WTC11 (cell line): ENCODE measurements around the gene SLAMF7.

Source experiments
- ATF6 ChIP-seq: sonication (generic); formaldehyde crosslinking; IDR thresholded peaks from 2 replicates; pipeline ENCODE4 v1.8.1; 2023; ENCODE audit warnings: mild to moderate bottlenecking, missing genetic modification reagents
- CREB1 ChIP-seq: sonication (generic); formaldehyde crosslinking; IDR thresholded peaks from 2 replicates; pipeline ENCODE4 v1.8.0; 2023; ENCODE audit warnings: mild to moderate bottlenecking, missing genetic modification reagents
- CTCF ChIP-seq: fragments of 200-600 bp; IDR thresholded peaks from 2 replicates; pipeline ENCODE4 v1.8.0; 2022; ENCODE audit warnings: antibody characterized with exemption
- ELF4 ChIP-seq: sonication (generic); formaldehyde crosslinking; IDR thresholded peaks from 2 replicates; pipeline ENCODE4 v1.8.1; 2022; ENCODE audit warnings: low read depth, mild to moderate bottlenecking, moderate library complexity, missing genetic modification reagents
- ESRRA ChIP-seq: sonication (generic); formaldehyde crosslinking; IDR thresholded peaks from 2 replicates; pipeline ENCODE4 v1.8.1; 2022; ENCODE audit warnings: mild to moderate bottlenecking, missing genetic modification reagents, borderline replicate concordance
- GABPB1 ChIP-seq: sonication (generic); formaldehyde crosslinking; IDR thresholded peaks from 2 replicates; pipeline ENCODE4 v1.8.1; 2023; ENCODE audit warnings: mild to moderate bottlenecking, missing genetic modification reagents
- IRF2 ChIP-seq: sonication (generic); formaldehyde crosslinking; IDR thresholded peaks from 2 replicates; pipeline ENCODE4 v1.8.0; 2022; ENCODE audit warnings: low read depth, missing genetic modification reagents, borderline replicate concordance
- NR3C1 ChIP-seq: sonication (generic); formaldehyde crosslinking; conservative IDR thresholded peaks from 2 replicates; pipeline ENCODE4 v1.8.1; 2023; ENCODE audit warnings: low read depth, mild to moderate bottlenecking, missing genetic modification reagents
- SP1 ChIP-seq: sonication (generic); formaldehyde crosslinking; conservative IDR thresholded peaks from 2 replicates; pipeline ENCODE4 v1.8.1; 2022; ENCODE audit warnings: missing genetic modification reagents
- ZNF232 ChIP-seq: sonication (generic); formaldehyde crosslinking; IDR thresholded peaks from 2 replicates; pipeline ENCODE4 v1.8.0; 2022; ENCODE audit warnings: mild to moderate bottlenecking, missing genetic modification reagents
- TF ChIP-seq, protein P1 (sequence below): sonication (generic); formaldehyde crosslinking; IDR thresholded peaks from 2 replicates; pipeline ENCODE4 v1.8.0; 2022; ENCODE audit warnings: mild to moderate bottlenecking, missing genetic modification reagents
- TF ChIP-seq, protein P2 (sequence below): sonication (generic); formaldehyde crosslinking; IDR thresholded peaks from 2 replicates; pipeline ENCODE4 v1.8.1; 2023; ENCODE audit warnings: mild to moderate bottlenecking, missing genetic modification reagents, borderline replicate concordance

DNA sequence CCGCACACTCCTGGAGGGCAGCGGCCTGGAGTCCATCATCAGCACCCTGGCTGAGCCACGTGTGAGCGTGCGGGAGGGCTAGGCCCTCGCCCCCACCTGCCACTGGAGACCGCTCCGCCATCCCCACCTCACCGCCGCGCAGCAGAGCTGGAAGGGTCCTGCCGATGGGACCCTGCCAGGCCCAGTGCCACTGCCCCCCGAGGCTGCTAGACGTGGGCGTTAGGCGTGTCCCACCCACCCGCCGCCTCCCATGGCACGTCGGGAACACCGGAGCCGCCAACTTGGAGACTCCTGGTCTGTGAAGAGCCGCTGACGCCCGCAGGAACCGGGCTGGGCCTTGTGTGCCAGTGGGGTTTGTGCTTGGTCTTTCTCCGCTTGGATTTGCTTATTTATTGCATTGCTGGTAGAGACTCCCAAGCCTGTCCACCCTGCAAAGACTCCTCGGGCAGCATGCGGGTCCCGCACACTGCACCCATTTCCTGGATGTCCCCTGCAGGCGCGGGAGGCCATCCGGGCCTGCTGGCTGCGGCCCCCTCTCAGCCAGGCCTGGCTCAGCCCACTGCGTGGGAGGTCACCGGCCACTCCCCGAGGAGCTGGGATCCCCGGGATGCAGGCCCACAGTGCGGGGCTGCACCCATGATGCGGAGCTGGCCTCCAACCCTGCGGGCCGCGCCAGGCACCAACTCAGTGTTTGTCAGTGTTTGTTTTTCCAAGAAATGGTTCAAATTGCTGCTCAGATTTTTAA, 63.0 kb downstream of the SLAMF7 start:
- TF ChIP-seq, protein P1, sequence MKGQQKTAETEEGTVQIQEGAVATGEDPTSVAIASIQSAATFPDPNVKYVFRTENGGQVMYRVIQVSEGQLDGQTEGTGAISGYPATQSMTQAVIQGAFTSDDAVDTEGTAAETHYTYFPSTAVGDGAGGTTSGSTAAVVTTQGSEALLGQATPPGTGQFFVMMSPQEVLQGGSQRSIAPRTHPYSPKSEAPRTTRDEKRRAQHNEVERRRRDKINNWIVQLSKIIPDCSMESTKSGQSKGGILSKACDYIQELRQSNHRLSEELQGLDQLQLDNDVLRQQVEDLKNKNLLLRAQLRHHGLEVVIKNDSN = no peak
- TF ChIP-seq, protein P2, sequence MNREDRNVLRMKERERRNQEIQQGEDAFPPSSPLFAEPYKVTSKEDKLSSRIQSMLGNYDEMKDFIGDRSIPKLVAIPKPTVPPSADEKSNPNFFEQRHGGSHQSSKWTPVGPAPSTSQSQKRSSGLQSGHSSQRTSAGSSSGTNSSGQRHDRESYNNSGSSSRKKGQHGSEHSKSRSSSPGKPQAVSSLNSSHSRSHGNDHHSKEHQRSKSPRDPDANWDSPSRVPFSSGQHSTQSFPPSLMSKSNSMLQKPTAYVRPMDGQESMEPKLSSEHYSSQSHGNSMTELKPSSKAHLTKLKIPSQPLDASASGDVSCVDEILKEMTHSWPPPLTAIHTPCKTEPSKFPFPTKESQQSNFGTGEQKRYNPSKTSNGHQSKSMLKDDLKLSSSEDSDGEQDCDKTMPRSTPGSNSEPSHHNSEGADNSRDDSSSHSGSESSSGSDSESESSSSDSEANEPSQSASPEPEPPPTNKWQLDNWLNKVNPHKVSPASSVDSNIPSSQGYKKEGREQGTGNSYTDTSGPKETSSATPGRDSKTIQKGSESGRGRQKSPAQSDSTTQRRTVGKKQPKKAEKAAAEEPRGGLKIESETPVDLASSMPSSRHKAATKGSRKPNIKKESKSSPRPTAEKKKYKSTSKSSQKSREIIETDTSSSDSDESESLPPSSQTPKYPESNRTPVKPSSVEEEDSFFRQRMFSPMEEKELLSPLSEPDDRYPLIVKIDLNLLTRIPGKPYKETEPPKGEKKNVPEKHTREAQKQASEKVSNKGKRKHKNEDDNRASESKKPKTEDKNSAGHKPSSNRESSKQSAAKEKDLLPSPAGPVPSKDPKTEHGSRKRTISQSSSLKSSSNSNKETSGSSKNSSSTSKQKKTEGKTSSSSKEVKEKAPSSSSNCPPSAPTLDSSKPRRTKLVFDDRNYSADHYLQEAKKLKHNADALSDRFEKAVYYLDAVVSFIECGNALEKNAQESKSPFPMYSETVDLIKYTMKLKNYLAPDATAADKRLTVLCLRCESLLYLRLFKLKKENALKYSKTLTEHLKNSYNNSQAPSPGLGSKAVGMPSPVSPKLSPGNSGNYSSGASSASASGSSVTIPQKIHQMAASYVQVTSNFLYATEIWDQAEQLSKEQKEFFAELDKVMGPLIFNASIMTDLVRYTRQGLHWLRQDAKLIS (CRISPR knock-in tag) = no peak
- TF ChIP-seq ZNF232 (CRISPR knock-in tag) = no peak
- no peak for TF ChIP-seq NR3C1 (CRISPR knock-in tag)
- TF ChIP-seq ATF6 (CRISPR knock-in tag) = no peak
- TF ChIP-seq GABPB1 (CRISPR knock-in tag) = no peak
- no peak for TF ChIP-seq IRF2 (CRISPR knock-in tag)
- no peak for TF ChIP-seq CTCF
- no peak for TF ChIP-seq ELF4 (CRISPR knock-in tag)
- TF ChIP-seq ESRRA (CRISPR knock-in tag) = no peak
- TF ChIP-seq CREB1 (CRISPR knock-in tag) = no peak
- no peak for TF ChIP-seq SP1 (CRISPR knock-in tag)
